Lung (tissue), 12 donors: ENCODE data around the gene RXRA. TPM values are rescaled to one million over a fixed set of nuclear protein-coding genes. Genes with fewer than 3 reads are reported as not detected.
A peak's percentile ranks its signal among the peaks of the same experiment; 100 is the strongest.

Experiments
- ATAC-seq: fragments of 200-7000 bp; cut with Tn5 transposase; one replicate; pipeline ENCODE4 v1.9.1; 2020; ENCODE audit warnings: moderate number of reproducible peaks; ENCODE audit not compliant: insufficient read depth, low FRiP score
- DNase-seq, 3 donors: peaks; one replicate each; pipeline ENCODE4 v3.0.0-alpha.2; 2013 to 2017
- H3K27ac ChIP-seq, 2 donors: one replicate each; pipeline ENCODE4 v1.5.1; 2013; ENCODE audit warnings: mild to moderate bottlenecking in 2 of 2, moderate library complexity in 2 of 2, control low read depth in 1 of 2, inconsistent platforms in 1 of 2, low read depth in 1 of 2, low read length in 1 of 2
- H3K27me3 ChIP-seq, 3 donors: one replicate each; pipeline ENCODE4 v1.5.1; 2013; ENCODE audit warnings: low read length in 2 of 3; ENCODE audit not compliant: control insufficient read depth in 3 of 3, insufficient read depth in 3 of 3
- H3K36me3 ChIP-seq, 4 donors: one replicate each; pipeline ENCODE4 v1.5.1; 2013; ENCODE audit warnings: low read length in 4 of 4, mild to moderate bottlenecking in 1 of 4, moderate library complexity in 1 of 4; ENCODE audit not compliant: control insufficient read depth in 4 of 4, insufficient read depth in 4 of 4
- H3K4me1 ChIP-seq, 5 donors: one replicate each; pipeline ENCODE4 v1.5.1; 2013; ENCODE audit warnings: low read length in 5 of 5, mild to moderate bottlenecking in 2 of 5, moderate library complexity in 1 of 5; ENCODE audit not compliant: control insufficient read depth in 5 of 5, insufficient read depth in 5 of 5
- H3K4me3 ChIP-seq: one replicate; pipeline ENCODE4 v1.5.1; 2013; ENCODE audit warnings: mild to moderate bottlenecking, control low read depth, moderate library complexity
- H3K9ac ChIP-seq, 2 donors: one replicate each; pipeline ENCODE4 v1.5.1; 2013; ENCODE audit warnings: low read length in 2 of 2, control low read depth in 1 of 2; ENCODE audit not compliant: insufficient read depth in 1 of 2
- H3K9me3 ChIP-seq, 4 donors: one replicate each; pipeline ENCODE4 v1.5.1; 2013; ENCODE audit warnings: low read length in 3 of 4, mild to moderate bottlenecking in 1 of 4, moderate library complexity in 1 of 4; ENCODE audit not compliant: control insufficient read depth in 4 of 4, insufficient read depth in 3 of 4
- CTCF ChIP-seq: IDR thresholded peaks from 2 replicates; pipeline ENCODE4 v1.5.1; 2012; ENCODE audit warnings: mild to moderate bottlenecking; ENCODE audit errors: control extremely low read depth, extremely low read depth
- WGBS, 2 donors: extraction: QIAGEN DNeasy Blood & Tissue Kit; methylation state at CpG; one replicate each; pipeline ENCODE4 v1.1.7; 2013; 5-methylcytosine and 5-hydroxymethylcytosine counted together
- polyA plus RNA-seq, 2 donors: library from polyadenylated mRNA; stranded (reverse); fragments of 200-250 nt; gene quantifications; one replicate each; pipeline ENCODE4 v1.2.1, GENCODE V29; 2013
- total RNA-seq, 2 donors: library from RNA; depleted of rRNA in 1 of 2; stranded (reverse); fragments of >200 nt in 1 of 2; gene quantifications; one replicate each; pipeline ENCODE4 v1.2.1, GENCODE V29; 2014 to 2021
- donor health status: control.
- donor health status: control.
- donor health status: Bipolar disorder and iron deficiency.
- donor health status: healthy.
- donor health status: DM: yes; HTN: yes; CAD: no.

Gene RXRA
- total and polyA plus RNA-seq, 4 donors = 24.2 to 85.2 (median 52.2) TPM

GRCh38 chr9:134453776-134454475 is 127.7 kb downstream of the RXRA start:
- Histone ChIP-seq H3K4me3 (no peak overlapping the region), H3K27me3 (no peaks in the 10 kb centered on the region), H3K4me1 (peaks cover 4 to 41% (median 13%) of the 10 kb centered on the region in 5 donors), H3K9me3 (peaks cover 0 to 4% (median 0%) of the 10 kb centered on the region in 4 donors), H3K9ac (no peak overlapping the region), H3K36me3 (no peaks in the 10 kb centered on the region), H3K27ac (no peak overlapping the region)
- TF ChIP-seq CTCF = no peak
- WGBS, 2 donors = 88 to 91% methylated on average over 23 of the region's 23 CpGs
- no peak for ATAC-seq
- DNase-seq = no peak

GRCh38 chr9:134454476-134454857 is 128.2 kb downstream of the RXRA start:
- H3K9ac ChIP-seq = no peak overlapping the region

GRCh38 chr9:134455021-134455471 is 128.8 kb downstream of the RXRA start:
- H3K9ac ChIP-seq = peak overlapping the region in 1 of 2 donors; percentile 86
- peaks cover 4 to 41% (median 13%) of the 10 kb centered on the region in 5 donors for H3K4me1 ChIP-seq
- no peak for TF ChIP-seq CTCF
- H3K9me3 ChIP-seq = no peaks in the 10 kb centered on the region
- DNase-seq (no peak), ATAC-seq (no peak)
- H3K4me3 ChIP-seq = no peak overlapping the region
- H3K36me3 ChIP-seq = no peaks in the 10 kb centered on the region
- H3K27ac ChIP-seq = peak overlapping the region in 1 of 2 donors; percentile 93
- WGBS, 2 donors = 94 to 96% methylated on average over 13 of the region's 13 CpGs
- H3K27me3 ChIP-seq = no peaks in the 10 kb centered on the region

More at GRCh38 chr9:134454476-134454857, 128.2 kb downstream of the RXRA start:
- no peak for TF ChIP-seq CTCF
- H3K4me3 ChIP-seq = no peak overlapping the region
- no peak for ATAC-seq
- H3K27me3 ChIP-seq = no peaks in the 10 kb centered on the region
- no peaks in the 10 kb centered on the region for H3K36me3 ChIP-seq
- no peak overlapping the region for H3K27ac ChIP-seq
- 81 to 84% methylated on average over 5 of the region's 5 CpGs for WGBS, 2 donors
- peak in 1 of 3 donors; percentile 40 for DNase-seq
- peaks cover 4 to 41% (median 13%) of the 10 kb centered on the region in 5 donors for H3K4me1 ChIP-seq
- no peaks in the 10 kb centered on the region for H3K9me3 ChIP-seq
